K562 (cell line): ENCODE measurements around the gene ATAD3C. TPM values are rescaled to one million over a fixed set of nuclear protein-coding genes. Genes with fewer than 3 reads are reported as not detected.

Source experiments
- CBFA2T2 ChIP-seq: fragments of 450-650 bp; conservative IDR thresholded peaks from 2 replicates; pipeline ENCODE4 v1.6.1; 2017; ENCODE audit warnings: mild to moderate bottlenecking
- CBFB ChIP-seq: sonication (generic); formaldehyde crosslinking; IDR thresholded peaks from 2 replicates; pipeline ENCODE4 v1.4.0; 2020; ENCODE audit warnings: mild to moderate bottlenecking, missing genetic modification reagents
- FOXK1 ChIP-seq: sonication (generic); formaldehyde crosslinking; IDR thresholded peaks from 2 replicates; pipeline ENCODE4 v1.8.0; 2022; ENCODE audit warnings: missing genetic modification reagents, mild to moderate bottlenecking, borderline replicate concordance
- NCOA4 ChIP-seq: fragments of 450-650 bp; IDR thresholded peaks from 2 replicates; pipeline ENCODE4 v1.6.1; 2018; ENCODE audit warnings: mild to moderate bottlenecking; ENCODE audit not compliant: partially characterized antibody
- RAD51 ChIP-seq: fragments of 450-650 bp; IDR thresholded peaks from 2 replicates; pipeline ENCODE4 v1.7.1; 2016; ENCODE audit warnings: low read depth, mild to moderate bottlenecking, borderline replicate concordance
- RBM34 ChIP-seq: fragments of 200-400 bp; formaldehyde crosslinking; IDR thresholded peaks from 2 replicates; pipeline ENCODE4 v1.6.1; 2018; ENCODE audit warnings: low read length, borderline replicate concordance; ENCODE audit not compliant: insufficient read depth
- SMAD4 ChIP-seq: fragments of 250-450 bp; sonication (Bioruptor Pico); conservative IDR thresholded peaks from 2 replicates; pipeline ENCODE4 v1.8.0; 2021; ENCODE audit warnings: inconsistent platforms, mild to moderate bottlenecking, moderate library complexity
- THRAP3 ChIP-seq: fragments of 450-650 bp; IDR thresholded peaks from 2 replicates; pipeline ENCODE4 v1.6.1; 2016; ENCODE audit warnings: mild to moderate bottlenecking, inconsistent platforms, borderline replicate concordance
- ZNF561 ChIP-seq: fragments of 450-650 bp; formaldehyde crosslinking; conservative IDR thresholded peaks from 2 replicates; pipeline ENCODE4 v1.4.0; 2020; ENCODE audit warnings: mild to moderate bottlenecking, moderate library complexity
- polyA plus RNA-seq, 8 experiments: library from polyadenylated mRNA; depleted of rRNA in 4 of 8; stranded (reverse) in 5 of 8; unstranded in 3 of 8; fragments of >200 nt; fragmentation: Nextera tagmentation in 2 of 8; fragmentation: Illumina TruSeq in 1 of 8; extraction: Ambion mirVana in 2 of 8; extraction: Trizol in 1 of 8; gene quantifications; 2 replicates each; pipeline versions ENCODE4 v1.2.1 to v1.2.3, GENCODE V29; 2011 to 2014; ENCODE audit warnings: inconsistent platforms in 1 of 8, missing spikeins in 1 of 8
- total RNA-seq, 7 experiments: library from RNA; depleted of rRNA in 6 of 7; stranded (reverse); fragments of >200 nt in 6 of 7; fragmentation: Illumina TruSeq in 2 of 7; extraction: Trizol in 2 of 7; gene quantifications; 2 replicates each; pipeline versions ENCODE4 v1.2.1 to v1.2.3, GENCODE V29; 2011 to 2021; ENCODE audit warnings: low replicate concordance in 1 of 7
- TF ChIP-seq, protein P1 (sequence below): sonication (generic); formaldehyde crosslinking; IDR thresholded peaks from 2 replicates; pipeline ENCODE4 v1.8.0; 2022; ENCODE audit warnings: mild to moderate bottlenecking, missing genetic modification reagents, borderline replicate concordance
- TF ChIP-seq, protein P2 (sequence below): sonication (generic); formaldehyde crosslinking; IDR thresholded peaks from 2 replicates; pipeline ENCODE4 v1.8.0; 2022; ENCODE audit warnings: mild to moderate bottlenecking, missing genetic modification reagents
- TF ChIP-seq, protein P3 (sequence below), 2 experiments: fragments of 450-650 bp in 1 of 2; sonication (generic) in 1 of 2; formaldehyde crosslinking; conservative IDR thresholded peaks; 2 replicates each; pipeline versions ENCODE4 v1.4.0 to v1.8.1; 2020 to 2022; ENCODE audit warnings: mild to moderate bottlenecking in 1 of 2, missing genetic modification reagents in 1 of 2

ATAD3C gene
- total and polyA plus RNA-seq, 9 of the 15 experiments (the other 6 are each of a cell fraction or from before 2014, with no cell fraction given), result 0.03 to 0.18 TPM; not detected in 7

DNA sequence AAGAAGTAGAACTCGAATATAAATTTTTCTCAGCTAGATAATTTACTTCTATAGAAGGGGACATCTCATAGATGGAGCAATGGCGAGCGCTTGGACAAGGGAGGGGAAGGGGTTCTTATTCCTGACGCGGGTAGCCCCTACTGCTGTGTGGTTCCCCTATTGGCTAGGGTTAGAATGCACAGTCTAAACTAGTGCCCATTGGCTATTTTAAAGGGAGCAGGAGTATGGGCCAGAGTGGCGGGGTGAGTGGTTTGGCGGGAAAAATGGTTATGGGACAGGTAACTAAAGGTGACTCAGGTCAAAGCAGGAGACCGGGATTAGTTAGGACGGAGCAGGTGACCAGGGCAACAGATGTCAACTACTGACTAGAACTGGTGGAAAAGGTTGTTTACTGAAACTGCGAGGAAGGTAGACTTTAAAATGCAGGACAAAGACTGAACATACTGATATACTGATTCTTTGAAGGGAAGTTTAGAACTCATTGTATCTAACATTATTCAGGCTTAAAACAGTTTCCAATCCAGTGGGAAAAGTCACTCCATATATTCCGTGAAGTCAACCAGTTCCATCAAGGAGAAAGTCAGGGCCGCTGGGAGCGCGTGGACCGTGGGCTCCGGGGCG, 61.5 kb downstream of the ATAD3C start (continued):
- TF ChIP-seq FOXK1 (CRISPR knock-in tag), result no peak
- TF ChIP-seq, protein P1, sequence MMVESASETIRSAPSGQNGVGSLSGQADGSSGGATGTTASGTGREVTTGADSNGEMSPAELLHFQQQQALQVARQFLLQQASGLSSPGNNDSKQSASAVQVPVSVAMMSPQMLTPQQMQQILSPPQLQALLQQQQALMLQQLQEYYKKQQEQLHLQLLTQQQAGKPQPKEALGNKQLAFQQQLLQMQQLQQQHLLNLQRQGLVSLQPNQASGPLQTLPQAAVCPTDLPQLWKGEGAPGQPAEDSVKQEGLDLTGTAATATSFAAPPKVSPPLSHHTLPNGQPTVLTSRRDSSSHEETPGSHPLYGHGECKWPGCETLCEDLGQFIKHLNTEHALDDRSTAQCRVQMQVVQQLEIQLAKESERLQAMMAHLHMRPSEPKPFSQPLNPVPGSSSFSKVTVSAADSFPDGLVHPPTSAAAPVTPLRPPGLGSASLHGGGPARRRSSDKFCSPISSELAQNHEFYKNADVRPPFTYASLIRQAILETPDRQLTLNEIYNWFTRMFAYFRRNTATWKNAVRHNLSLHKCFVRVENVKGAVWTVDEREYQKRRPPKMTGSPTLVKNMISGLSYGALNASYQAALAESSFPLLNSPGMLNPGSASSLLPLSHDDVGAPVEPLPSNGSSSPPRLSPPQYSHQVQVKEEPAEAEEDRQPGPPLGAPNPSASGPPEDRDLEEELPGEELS (CRISPR knock-in tag), result no peak
- no peak for TF ChIP-seq RAD51
- TF ChIP-seq NCOA4, result no peak
- TF ChIP-seq CBFB, result no peak
- TF ChIP-seq THRAP3, result peak; percentile 93
- TF ChIP-seq, protein P2, sequence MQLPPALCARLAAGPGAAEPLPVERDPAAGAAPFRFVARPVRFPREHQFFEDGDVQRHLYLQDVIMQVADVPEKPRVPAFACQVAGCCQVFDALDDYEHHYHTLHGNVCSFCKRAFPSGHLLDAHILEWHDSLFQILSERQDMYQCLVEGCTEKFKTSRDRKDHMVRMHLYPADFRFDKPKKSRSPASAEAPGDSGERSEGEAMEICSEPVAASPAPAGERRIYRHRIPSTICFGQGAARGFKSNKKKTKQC (CRISPR knock-in tag), result no peak
- TF ChIP-seq ZNF561 (CRISPR knock-in tag), result no peak
- no peak for TF ChIP-seq RBM34
- TF ChIP-seq CBFA2T2, result no peak
- TF ChIP-seq, protein P3, sequence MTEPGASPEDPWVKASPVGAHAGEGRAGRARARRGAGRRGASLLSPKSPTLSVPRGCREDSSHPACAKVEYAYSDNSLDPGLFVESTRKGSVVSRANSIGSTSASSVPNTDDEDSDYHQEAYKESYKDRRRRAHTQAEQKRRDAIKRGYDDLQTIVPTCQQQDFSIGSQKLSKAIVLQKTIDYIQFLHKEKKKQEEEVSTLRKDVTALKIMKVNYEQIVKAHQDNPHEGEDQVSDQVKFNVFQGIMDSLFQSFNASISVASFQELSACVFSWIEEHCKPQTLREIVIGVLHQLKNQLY (CRISPR knock-in tag; conservative IDR thresholded peaks at IDR 0.05), result no peak
- no peak for TF ChIP-seq SMAD4 (CRISPR knock-in tag)
